HepG2 (cell line): Measurements from ENCODE around the gene FGD6. TPM values are rescaled to one million over a fixed set of nuclear protein-coding genes. Genes with fewer than 3 reads are reported as not detected.

Source experiments
- ATAC-seq: fragments of 200-7000 bp; cut with Tn5 transposase; 3 replicates; pipeline ENCODE4 v1.9.1; 2020; ENCODE audit warnings: mild to moderate bottlenecking, moderate library complexity
- BruUV-seq: library from RNA; stranded (reverse); fragments of 400-500 nt; replicated peaks from 2 replicates; lab custom pipeline; 2021; lab: Mats Ljungman, UMichigan
- CTCF ChIA-PET: fragments of 300-600 bp; formaldehyde crosslinking; extraction: SDS; loops from one replicate; lab custom pipeline; 2021; ENCODE audit warnings: low total read pairs, inconsistent platforms, low intra/inter-chr PET ratio; lab: Yijun Ruan, JAX
- POLR2A ChIA-PET: fragments of 350-600 bp; sonication (Branson Sonifier 250); formaldehyde crosslinking; loops from one replicate; lab custom pipeline; 2020; ENCODE audit warnings: antibody characterized with exemption, inconsistent platforms; lab: Yijun Ruan, JAX
- DNase-seq: peaks from one replicate; pipeline ENCODE4 v3.0.0-alpha.2; 2015; ENCODE audit warnings: low spot score
- FAIRE-seq: peaks from 3 replicates; lab custom pipeline; 2011; peaks lifted over from hg19 to GRCh38; lab: Jason Lieb, UNC
- H2AFZ ChIP-seq: one replicate; pipeline ENCODE4 v1.6.1; 2011; ENCODE audit warnings: low read length, inconsistent platforms
- H3K27ac ChIP-seq: fragments of 300-600 bp; 3 replicates; pipeline ENCODE4 v1.8.0; 2011; ENCODE audit warnings: mixed run types, mild to moderate bottlenecking, mixed read lengths, low read length, inconsistent platforms; ENCODE audit not compliant: insufficient read depth; ENCODE audit errors: extremely low read length
- H3K27me3 ChIP-seq, 2 experiments: fragments of 200-600 bp in 1 of 2; 2 replicates in 1 of 2; 3 replicates in 1 of 2; pipeline versions ENCODE4 v1.6.0 to v1.8.0; 2011; ENCODE audit warnings: low read length in 2 of 2, mild to moderate bottlenecking in 2 of 2, moderate library complexity in 2 of 2, inconsistent platforms in 1 of 2; ENCODE audit not compliant: insufficient read depth in 2 of 2, control insufficient read depth in 1 of 2
- H3K36me3 ChIP-seq, 2 experiments: fragments of 200-600 bp in 1 of 2; replicated peaks in 1 of 2; 2 replicates in 1 of 2; 3 replicates in 1 of 2; pipeline versions ENCODE4 v1.5.1 to v1.8.0; 2011; ENCODE audit warnings: low read length in 2 of 2, inconsistent platforms in 1 of 2; ENCODE audit not compliant: insufficient read depth in 2 of 2, control insufficient read depth in 1 of 2
- H3K4me1 ChIP-seq: 2 replicates; pipeline ENCODE4 v1.5.1; 2012; ENCODE audit warnings: low read length, inconsistent platforms; ENCODE audit not compliant: insufficient read depth
- H3K4me2 ChIP-seq: 2 replicates; pipeline ENCODE4 v1.6.0; 2011; ENCODE audit warnings: low read depth, low read length, inconsistent platforms
- H3K4me3 ChIP-seq, 3 experiments: fragments of 200-600 bp in 1 of 3; sonication (generic), shearing (Covaris generic) in 1 of 3; replicated peaks in 1 of 3; 2 replicates each; pipeline ENCODE4 v1.5.1; 2011 to 2016; ENCODE audit warnings: low read length in 3 of 3, inconsistent platforms in 2 of 3, low read depth in 2 of 3, mild to moderate bottlenecking in 2 of 3, control low read depth in 1 of 3, mixed read lengths in 1 of 3; ENCODE audit not compliant: insufficient read depth in 1 of 3
- H3K79me2 ChIP-seq: one replicate; pipeline ENCODE4 v1.6.1; 2011; ENCODE audit warnings: low read length, inconsistent platforms; ENCODE audit not compliant: insufficient read depth
- H3K9ac ChIP-seq: 2 replicates; pipeline ENCODE4 v1.6.0; 2011; ENCODE audit warnings: mild to moderate bottlenecking, low read depth, low read length, inconsistent platforms; ENCODE audit not compliant: insufficient read depth
- H3K9me3 ChIP-seq: 2 replicates; pipeline ENCODE4 v1.5.1; 2012; ENCODE audit warnings: mild to moderate bottlenecking, low read length
- H4K20me1 ChIP-seq: 2 replicates; pipeline ENCODE4 v1.6.0; 2011; ENCODE audit warnings: inconsistent platforms, mild to moderate bottlenecking, low read length, moderate library complexity; ENCODE audit not compliant: insufficient read depth
- CHD4 ChIP-seq: fragments of 200-600 bp; sonication (generic); IDR thresholded peaks from 2 replicates; pipeline ENCODE4 v1.7.0; 2017; ENCODE audit warnings: mild to moderate bottlenecking, low read length, borderline replicate concordance
- FOXA1 ChIP-seq, 2 experiments: fragments of 450-650 bp in 1 of 2; sonication (generic) in 1 of 2; formaldehyde crosslinking in 1 of 2; IDR thresholded peaks; 2 replicates each; pipeline versions ENCODE4 v1.4.0 to v1.6.1; 2016 to 2020; ENCODE audit warnings: missing genetic modification reagents in 1 of 2
- GTF3A ChIP-seq: sonication (generic); formaldehyde crosslinking; conservative IDR thresholded peaks from 2 replicates; pipeline ENCODE4 v1.4.0; 2020; ENCODE audit warnings: mild to moderate bottlenecking, missing genetic modification reagents
- MAF1 ChIP-seq: sonication (generic); formaldehyde crosslinking; IDR thresholded peaks from 2 replicates; pipeline ENCODE4 v1.5.0; 2020; ENCODE audit warnings: missing genetic modification reagents, borderline replicate concordance
- NFKB2 ChIP-seq: sonication (generic); formaldehyde crosslinking; IDR thresholded peaks from 2 replicates; pipeline ENCODE4 v1.4.0; 2020; ENCODE audit warnings: missing genetic modification reagents, borderline replicate concordance
- REL ChIP-seq: sonication (generic); formaldehyde crosslinking; conservative IDR thresholded peaks from 2 replicates; pipeline ENCODE4 v1.8.0; 2022; ENCODE audit warnings: mild to moderate bottlenecking, missing genetic modification reagents, moderate library complexity
- SOX6 ChIP-seq, 2 experiments: fragments of 450-650 bp in 1 of 2; sonication (generic) in 1 of 2; formaldehyde crosslinking in 1 of 2; IDR thresholded peaks; 2 replicates each; pipeline versions ENCODE4 v1.4.0 to v1.6.1; 2017 to 2020; ENCODE audit warnings: antibody characterized with exemption in 1 of 2, mild to moderate bottlenecking in 1 of 2, missing genetic modification reagents in 1 of 2
- SRF ChIP-seq: IDR thresholded peaks from 2 replicates; pipeline ENCODE4 v1.6.1; 2011; ENCODE audit warnings: mild to moderate bottlenecking, low read depth, low read length, moderate library complexity
- SRSF4 ChIP-seq: fragments of 200-400 bp; formaldehyde crosslinking; IDR thresholded peaks from one replicate; pipeline ENCODE4 v1.6.1; 2018; ENCODE audit warnings: mild to moderate bottlenecking, low read depth, low read length, moderate library complexity; ENCODE audit not compliant: poor library complexity, severe bottlenecking
- TBX2 ChIP-seq: sonication (generic); formaldehyde crosslinking; IDR thresholded peaks from 2 replicates; pipeline ENCODE4 v1.5.0; 2020; ENCODE audit warnings: missing genetic modification reagents, mild to moderate bottlenecking, borderline replicate concordance
- ZNF605 ChIP-seq: sonication (generic); formaldehyde crosslinking; IDR thresholded peaks from 2 replicates; pipeline ENCODE4 v1.8.0; 2022; ENCODE audit warnings: mild to moderate bottlenecking, missing genetic modification reagents
- WGBS: methylation state at CpG from one replicate; pipeline ENCODE4 v1.1.6; 2017; ENCODE audit warnings: low lambda C conversion rate; 5-methylcytosine and 5-hydroxymethylcytosine counted together
- in situ Hi-C: cut with HindIII; loops from 2 replicates; pipeline ENCODE4 v1.10.0; 2017; ENCODE audit warnings: low pct_unique_long_range_greater_than_20kb; ENCODE audit not compliant: extremely low pct_ligation_motif_present
- intact Hi-C: fragments of 100-400 bp; cut with micrococcal nuclease; formaldehyde crosslinking; loops from one replicate; pipeline ENCODE4 v1.10.0; 2022; ENCODE audit not compliant: unreplicated experiment
- polyA plus RNA-seq, 8 experiments: library from polyadenylated mRNA; depleted of rRNA in 3 of 8; stranded (reverse) in 7 of 8; unstranded in 1 of 8; fragments of >200 nt; fragmentation: Illumina TruSeq in 4 of 8; extraction: Trizol in 4 of 8; gene quantifications; 2 replicates each; pipeline versions ENCODE4 v1.2.1 to v1.2.3, GENCODE V29; 2011 to 2016; ENCODE audit warnings: low read depth in 4 of 8, missing spikeins in 1 of 8, mixed read lengths in 1 of 8; ENCODE audit not compliant: insufficient read depth in 1 of 8
- total RNA-seq, 5 experiments: library from RNA; depleted of rRNA; stranded (reverse); fragments of >200 nt; fragmentation: Illumina TruSeq; extraction: Trizol; gene quantifications; 2 replicates each; pipeline ENCODE4 v1.2.3, GENCODE V29; 2016; ENCODE audit warnings: low read depth in 1 of 5
- TF ChIP-seq, protein P1 (sequence below): IDR thresholded peaks from 2 replicates; pipeline ENCODE4 v1.6.1; 2016; ENCODE audit warnings: low read depth
- TF ChIP-seq, protein P2 (sequence below), 2 experiments: sonication (generic) in 1 of 2; formaldehyde crosslinking in 1 of 2; IDR thresholded peaks; 2 replicates each; pipeline versions ENCODE4 v1.5.1 to v1.6.1; 2011 to 2020; ENCODE audit warnings: borderline replicate concordance in 1 of 2, low read depth in 1 of 2, low read length in 1 of 2, mild to moderate bottlenecking in 1 of 2, missing genetic modification reagents in 1 of 2, moderate library complexity in 1 of 2
- TF ChIP-seq, protein P3 (sequence below): sonication (generic); formaldehyde crosslinking; IDR thresholded peaks from 2 replicates; pipeline ENCODE4 v1.5.0; 2020; ENCODE audit warnings: missing genetic modification reagents, mild to moderate bottlenecking, borderline replicate concordance

Gene FGD6
- total and polyA plus RNA-seq, 2 of the 13 experiments (the other 11 are each of a cell fraction or from before 2014, with no cell fraction given) = 2.2 to 4.3 TPM

- Histone ChIP-seq H3K36me3 (peaks cover 0 to 3% of the 10 kb centered on the region in 2 experiments; a peak in 2 of 5 replicates), H3K4me2 (no peak overlapping the region), H3K4me3 (no peak overlapping the region), H3K79me2 (no peaks in the 10 kb centered on the region), H3K27ac (no peak overlapping the region), H3K9ac (no peak overlapping the region), H3K27me3 (no peaks in the 10 kb centered on the region), H4K20me1 (no peaks in the 10 kb centered on the region), H3K4me1 (peaks cover 14% of the 10 kb centered on the region), H2AFZ (no peak overlapping the region), H3K9me3 (no peaks in the 10 kb centered on the region)
- ChIA-PET POLR2A (interaction anchor here (1.1 kb wide), 1 partner anchor 26 kb away, joined by 3 read pairs; the partner anchor contains the start of gene NR2C1), CTCF (no interaction called here)
- intact Hi-C loops = no loop called here
- ATAC-seq = no peak
- BruUV-seq = no TSS peak
- in situ Hi-C loops = no loop called here
- 97% methylated on average over 4 of the region's 4 CpGs for WGBS
- no peak for DNase-seq
- no peak for FAIRE-seq
- TF ChIP-seq NFKB2 (no peak), MAF1 (CRISPR knock-in tag) (no peak), TBX2 (CRISPR knock-in tag) (no peak), SRSF4 (no peak), REL (CRISPR knock-in tag) (no peak)
- TF ChIP-seq, protein P1, sequence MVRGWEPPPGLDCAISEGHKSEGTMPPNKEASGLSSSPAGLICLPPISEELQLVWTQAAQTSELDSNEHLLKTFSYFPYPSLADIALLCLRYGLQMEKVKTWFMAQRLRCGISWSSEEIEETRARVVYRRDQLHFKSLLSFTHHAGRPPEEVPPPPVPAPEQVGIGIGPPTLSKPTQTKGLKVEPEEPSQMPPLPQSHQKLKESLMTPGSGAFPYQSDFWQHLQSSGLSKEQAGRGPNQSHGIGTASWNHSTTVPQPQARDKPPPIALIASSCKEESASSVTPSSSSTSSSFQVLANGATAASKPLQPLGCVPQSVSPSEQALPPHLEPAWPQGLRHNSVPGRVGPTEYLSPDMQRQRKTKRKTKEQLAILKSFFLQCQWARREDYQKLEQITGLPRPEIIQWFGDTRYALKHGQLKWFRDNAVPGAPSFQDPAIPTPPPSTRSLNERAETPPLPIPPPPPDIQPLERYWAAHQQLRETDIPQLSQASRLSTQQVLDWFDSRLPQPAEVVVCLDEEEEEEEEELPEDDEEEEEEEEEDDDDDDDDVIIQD = no peak
These were observed 117.9 kb downstream of the FGD6 start for GRCh38 chr12:95099270-95099790.

DNA sequence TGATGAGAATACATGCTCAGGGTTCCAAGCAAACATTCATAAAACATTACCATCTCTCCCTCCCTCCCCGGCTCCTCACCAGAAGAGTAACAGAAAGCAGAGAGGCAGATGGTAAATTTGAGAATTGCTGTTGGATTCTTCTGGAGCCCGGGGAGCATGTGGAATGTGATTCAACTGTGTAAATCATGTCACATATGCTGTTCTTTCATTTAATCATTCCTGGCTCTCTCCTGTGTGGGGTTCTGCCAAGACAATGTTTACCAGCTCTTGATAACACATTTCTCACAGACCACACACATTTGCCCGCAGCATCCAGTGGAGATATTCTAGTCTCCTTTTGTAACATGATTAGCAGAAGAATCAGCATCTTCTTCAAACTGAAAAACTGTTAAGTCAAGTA lies 120.4 kb downstream of the FGD6 start:
- Histone ChIP-seq H3K27ac (no peak overlapping the region), H3K4me2 (no peak overlapping the region), H3K4me1 (peaks cover 14% of the 10 kb centered on the region), H3K79me2 (no peaks in the 10 kb centered on the region), H4K20me1 (no peaks in the 10 kb centered on the region), H3K9ac (no peak overlapping the region), H2AFZ (no peak overlapping the region), H3K36me3 (peaks cover 0 to 3% of the 10 kb centered on the region in 2 experiments; a peak in 2 of 5 replicates), H3K9me3 (no peaks in the 10 kb centered on the region), H3K27me3 (no peaks in the 10 kb centered on the region), H3K4me3 (no peak overlapping the region)
- ChIA-PET CTCF (no interaction called here), POLR2A (no interaction called here)
- no TSS peak for BruUV-seq
- FAIRE-seq (no peak), DNase-seq (no peak), ATAC-seq (no peak)
- WGBS = 77% methylated on average over 3 of the region's 3 CpGs
- intact Hi-C loops = no loop called here
- in situ Hi-C loops = no loop called here
- TF ChIP-seq SRF (no peak), ZNF605 (CRISPR knock-in tag) (no peak), SOX6 (IDR thresholded peaks at IDR 0.05) (no peak), SOX6 (CRISPR knock-in tag; IDR thresholded peaks at IDR 0.05) (no peak), CHD4 (no peak), FOXA1 (IDR thresholded peaks at IDR 0.05) (no peak), FOXA1 (CRISPR knock-in tag; IDR thresholded peaks at IDR 0.05) (no peak), GTF3A (CRISPR knock-in tag) (no peak)
- TF ChIP-seq, protein P2, sequence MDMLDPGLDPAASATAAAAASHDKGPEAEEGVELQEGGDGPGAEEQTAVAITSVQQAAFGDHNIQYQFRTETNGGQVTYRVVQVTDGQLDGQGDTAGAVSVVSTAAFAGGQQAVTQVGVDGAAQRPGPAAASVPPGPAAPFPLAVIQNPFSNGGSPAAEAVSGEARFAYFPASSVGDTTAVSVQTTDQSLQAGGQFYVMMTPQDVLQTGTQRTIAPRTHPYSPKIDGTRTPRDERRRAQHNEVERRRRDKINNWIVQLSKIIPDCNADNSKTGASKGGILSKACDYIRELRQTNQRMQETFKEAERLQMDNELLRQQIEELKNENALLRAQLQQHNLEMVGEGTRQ (IDR thresholded peaks at IDR 0.05; ENCODE audit: low read depth, low read length) = no peak
- TF ChIP-seq, protein P2 (CRISPR knock-in tag; IDR thresholded peaks at IDR 0.05; ENCODE audit: borderline replicate concordance) = no peak
- TF ChIP-seq, protein P3, sequence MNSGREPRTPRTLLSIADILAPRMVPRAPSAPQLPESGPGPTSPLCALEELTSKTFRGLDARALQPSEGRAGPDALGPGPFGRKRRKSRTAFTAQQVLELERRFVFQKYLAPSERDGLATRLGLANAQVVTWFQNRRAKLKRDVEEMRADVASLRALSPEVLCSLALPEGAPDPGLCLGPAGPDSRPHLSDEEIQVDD (CRISPR knock-in tag) = no peak
